ENCODE data around the gene RAD51B. TPM values are rescaled to one million over a fixed set of nuclear protein-coding genes. Genes with fewer than 3 reads are reported as not detected.

Gene RAD51B
- total RNA-seq, 1 experiment from 2014 or later: 28.9 TPM

- no peak for DNase-seq (ENCODE audit: low read depth, low spot score)
- in situ Hi-C loops (cut with HindIII; ENCODE audit: low pct_unique_long_range_greater_than_20kb, low sequenced_read_pairs): no loop called here
Observed at GRCh38 chr14:68607867-68608573, 788.4 kb downstream of the RAD51B start.

GRCh38 chr14:68608574-68608962 is 789.0 kb downstream of the RAD51B start:
- no peak for DNase-seq (ENCODE audit: low read depth, low spot score)
- in situ Hi-C loops (cut with HindIII; ENCODE audit: low pct_unique_long_range_greater_than_20kb, low sequenced_read_pairs): no loop called here

GRCh38 chr14:68609012-68609411 is 789.4 kb downstream of the RAD51B start:
- in situ Hi-C loops (cut with HindIII; ENCODE audit: low pct_unique_long_range_greater_than_20kb, low sequenced_read_pairs): no loop called here
- no peak for DNase-seq (ENCODE audit: low read depth, low spot score)

- DNase-seq (ENCODE audit: low read depth, low spot score): no peak
- in situ Hi-C loops (cut with HindIII; ENCODE audit: low pct_unique_long_range_greater_than_20kb, low sequenced_read_pairs): no loop called here
Observed at GRCh38 chr14:68610251-68610793, 790.7 kb downstream of the RAD51B start.

- no peak for DNase-seq (ENCODE audit: low read depth, low spot score)
- in situ Hi-C loops (cut with HindIII; ENCODE audit: low pct_unique_long_range_greater_than_20kb, low sequenced_read_pairs): no loop called here
Observed at GRCh38 chr14:68611599-68611998, 792.0 kb downstream of the RAD51B start.

GRCh38 chr14:68612049-68612448 is 792.5 kb downstream of the RAD51B start:
- DNase-seq (ENCODE audit: low read depth, low spot score): no peak
- in situ Hi-C loops (cut with HindIII; ENCODE audit: low pct_unique_long_range_greater_than_20kb, low sequenced_read_pairs): no loop called here

- peak; percentile 32 for DNase-seq (ENCODE audit: low read depth, low spot score)
Observed at GRCh38 chr14:68616221-68616902, 796.8 kb downstream of the RAD51B start.

GRCh38 chr14:68619790-68620574 is 800.4 kb downstream of the RAD51B start:
- no peak for DNase-seq (ENCODE audit: low read depth, low spot score)
- in situ Hi-C loops (cut with HindIII; ENCODE audit: low pct_unique_long_range_greater_than_20kb, low sequenced_read_pairs): no loop called here

More at GRCh38 chr14:68616221-68616902, 796.8 kb downstream of the RAD51B start:
- in situ Hi-C loops (cut with HindIII; ENCODE audit: low pct_unique_long_range_greater_than_20kb, low sequenced_read_pairs): no loop called here

GRCh38 chr14:68621400-68622365 is 802.1 kb downstream of the RAD51B start:
- in situ Hi-C loops (cut with HindIII; ENCODE audit: low pct_unique_long_range_greater_than_20kb, low sequenced_read_pairs): no loop called here
- no peak for DNase-seq (ENCODE audit: low read depth, low spot score)

- DNase-seq (ENCODE audit: low read depth, low spot score): no peak
- in situ Hi-C loops (cut with HindIII; ENCODE audit: low pct_unique_long_range_greater_than_20kb, low sequenced_read_pairs): no loop called here
Observed at GRCh38 chr14:68622856-68623255, 803.3 kb downstream of the RAD51B start.

- DNase-seq (ENCODE audit: low read depth, low spot score): no peak
- in situ Hi-C loops (cut with HindIII; ENCODE audit: low pct_unique_long_range_greater_than_20kb, low sequenced_read_pairs): no loop called here
Observed at GRCh38 chr14:68623307-68623706, 803.7 kb downstream of the RAD51B start.

- DNase-seq (ENCODE audit: low read depth, low spot score): no peak
- in situ Hi-C loops (cut with HindIII; ENCODE audit: low pct_unique_long_range_greater_than_20kb, low sequenced_read_pairs): no loop called here
Observed at GRCh38 chr14:68623826-68624225, 804.2 kb downstream of the RAD51B start.

GRCh38 chr14:68624541-68625220 is 805.1 kb downstream of the RAD51B start:
- DNase-seq (ENCODE audit: low read depth, low spot score): peak; percentile 13
- in situ Hi-C loops (cut with HindIII; ENCODE audit: low pct_unique_long_range_greater_than_20kb, low sequenced_read_pairs): no loop called here

GRCh38 chr14:68625366-68626090 is 805.9 kb downstream of the RAD51B start:
- in situ Hi-C loops (cut with HindIII; ENCODE audit: low pct_unique_long_range_greater_than_20kb, low sequenced_read_pairs): no loop called here
- no peak for DNase-seq (ENCODE audit: low read depth, low spot score)

GRCh38 chr14:68626386-68626785 is 806.8 kb downstream of the RAD51B start:
- in situ Hi-C loops (cut with HindIII; ENCODE audit: low pct_unique_long_range_greater_than_20kb, low sequenced_read_pairs): no loop called here
- no peak for DNase-seq (ENCODE audit: low read depth, low spot score)

Data from SK-MEL-5 (cell line).